ENCODE measurements around the gene PTAFR. TPM values are rescaled to one million over a fixed set of nuclear protein-coding genes. Genes with fewer than 3 reads are reported as not detected.

The PTAFR gene
- total RNA-seq, 1 experiment from 2014 or later, result 1.3 TPM

DNA sequence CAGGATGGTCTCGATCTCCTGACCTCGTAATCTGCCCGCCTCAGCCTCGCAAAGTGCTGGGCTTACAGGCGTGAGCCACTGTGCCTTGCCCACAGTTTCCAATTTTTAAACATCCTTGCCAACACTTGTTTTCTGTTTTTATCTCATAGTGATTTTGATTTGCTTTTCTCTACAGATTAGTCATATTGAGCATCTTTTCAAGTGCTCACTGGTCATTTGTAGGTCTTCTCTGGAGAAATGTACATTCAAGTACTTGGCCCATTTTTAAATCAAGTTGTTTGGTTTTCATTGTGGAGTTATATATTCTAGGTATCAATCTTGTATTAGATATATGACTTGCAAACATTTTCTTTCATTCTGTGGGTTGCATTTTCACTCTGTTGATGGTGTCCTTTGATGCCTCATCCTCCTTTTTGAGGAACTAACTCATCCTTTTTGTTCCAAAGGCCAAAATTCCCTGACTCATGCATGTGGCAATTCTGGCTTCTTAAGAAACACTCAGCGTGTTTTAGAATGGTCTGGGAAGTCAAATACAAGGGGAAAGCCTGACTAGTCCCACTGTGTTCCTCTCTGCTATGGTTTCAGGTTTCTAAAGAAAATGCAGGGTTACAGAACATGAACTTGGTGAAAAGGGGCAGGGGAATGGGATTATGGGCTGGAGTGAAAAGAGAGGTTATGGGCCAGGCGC is 37.3 kb downstream of the PTAFR start:
- BruUV-seq (replicated peaks), result no TSS peak
- intact Hi-C loops (cut with micrococcal nuclease), result no loop called here
- Histone ChIP-seq H3K27me3 (ENCODE audit: insufficient read depth, low read length) (no peaks in the 10 kb centered on the region), H3K79me2 (ENCODE audit: insufficient read depth, low read length) (no peaks in the 10 kb centered on the region), H3K4me3 (replicated peaks in 1 of 2; ENCODE audit: low read depth in 1 of 2, low read length in 2 of 2) (no peak overlapping the region), H4K20me1 (ENCODE audit: insufficient read depth) (no peaks in the 10 kb centered on the region), H3K27ac (ENCODE audit: low read depth, low read length) (no peak overlapping the region), H3K9me3 (ENCODE audit: control insufficient read depth in 1 of 2, insufficient read depth in 1 of 2, low read depth in 1 of 2, low read length in 2 of 2) (no peaks in the 10 kb centered on the region), H3K9me2 (ENCODE audit: insufficient read depth) (no peaks in the 10 kb centered on the region), H3K9ac (ENCODE audit: low read length) (no peak overlapping the region), H3K36me3 (ENCODE audit: control insufficient read depth in 1 of 2, insufficient read depth in 2 of 2, low read length in 2 of 2) (no peaks in the 10 kb centered on the region), H2AFZ (ENCODE audit: low read depth, low read length, poor library complexity, severe bottlenecking) (no peak overlapping the region), H3K4me1 (ENCODE audit: control insufficient read depth in 1 of 2, insufficient read depth in 2 of 2, low read length in 2 of 2) (peaks cover 0 to 6% of the 10 kb centered on the region in 2 experiments; a peak in 2 of 4 replicates), H3K4me2 (ENCODE audit: low read length) (no peak overlapping the region)
- no peak for ATAC-seq
- POLR2A ChIA-PET, result no interaction called here
- DNase-seq (ENCODE audit: low read depth, low spot score), result no peak
- CTCF ChIA-PET, result no interaction called here
- RAD21 ChIA-PET (ENCODE audit: low non-redundant PET in 1 of 2, low total read pairs in 2 of 2, uncharacterized antibody in 2 of 2, unreplicated experiment in 2 of 2), result no interaction called here
- TF ChIP-seq EZH2 (IDR thresholded peaks at IDR 0.05) (no peak), POLR2AphosphoS5 (IDR thresholded peaks at IDR 0.05; ENCODE audit: low read depth, low read length) (no peak), EZH2phosphoT487 (IDR thresholded peaks at IDR 0.05; ENCODE audit: borderline replicate concordance) (no peak), POLR2A (IDR thresholded peaks at IDR 0.05; ENCODE audit: borderline replicate concordance, extremely low read depth, insufficient read depth, insufficient read length) (no peak), FOSL1 (IDR thresholded peaks at IDR 0.05; ENCODE audit: low read depth) (no peak), CBX3 (IDR thresholded peaks at IDR 0.05; ENCODE audit: low read depth) (no peak), REST (IDR thresholded peaks at IDR 0.05; ENCODE audit: low read depth) (no peak), SIN3A (IDR thresholded peaks at IDR 0.05; ENCODE audit: low read depth) (no peak), RAD21 (IDR thresholded peaks at IDR 0.05; ENCODE audit: low read depth) (no peak), EGR1 (IDR thresholded peaks at IDR 0.05; ENCODE audit: low read depth) (no peak), ZBTB33 (IDR thresholded peaks at IDR 0.05; ENCODE audit: extremely low read depth, insufficient replicate concordance, low read length) (no peak), JUND (IDR thresholded peaks at IDR 0.05) (no peak), ZFX (IDR thresholded peaks at IDR 0.05) (no peak), ZNF274 (IDR thresholded peaks at IDR 0.05; ENCODE audit: low read depth, low read length) (no peak), ELF1 (IDR thresholded peaks at IDR 0.05; ENCODE audit: borderline replicate concordance, low read depth) (no peak), YY1 (IDR thresholded peaks at IDR 0.05; ENCODE audit: extremely low read depth, insufficient replicate concordance, low read depth, low read length) (no peak), SP1 (IDR thresholded peaks at IDR 0.05; ENCODE audit: low read depth) (no peak), ATF3 (IDR thresholded peaks at IDR 0.05) (no peak)
- TF ChIP-seq, protein P1, sequence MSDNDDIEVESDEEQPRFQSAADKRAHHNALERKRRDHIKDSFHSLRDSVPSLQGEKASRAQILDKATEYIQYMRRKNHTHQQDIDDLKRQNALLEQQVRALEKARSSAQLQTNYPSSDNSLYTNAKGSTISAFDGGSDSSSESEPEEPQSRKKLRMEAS (IDR thresholded peaks at IDR 0.05), result no peak
- TF ChIP-seq, protein P2, sequence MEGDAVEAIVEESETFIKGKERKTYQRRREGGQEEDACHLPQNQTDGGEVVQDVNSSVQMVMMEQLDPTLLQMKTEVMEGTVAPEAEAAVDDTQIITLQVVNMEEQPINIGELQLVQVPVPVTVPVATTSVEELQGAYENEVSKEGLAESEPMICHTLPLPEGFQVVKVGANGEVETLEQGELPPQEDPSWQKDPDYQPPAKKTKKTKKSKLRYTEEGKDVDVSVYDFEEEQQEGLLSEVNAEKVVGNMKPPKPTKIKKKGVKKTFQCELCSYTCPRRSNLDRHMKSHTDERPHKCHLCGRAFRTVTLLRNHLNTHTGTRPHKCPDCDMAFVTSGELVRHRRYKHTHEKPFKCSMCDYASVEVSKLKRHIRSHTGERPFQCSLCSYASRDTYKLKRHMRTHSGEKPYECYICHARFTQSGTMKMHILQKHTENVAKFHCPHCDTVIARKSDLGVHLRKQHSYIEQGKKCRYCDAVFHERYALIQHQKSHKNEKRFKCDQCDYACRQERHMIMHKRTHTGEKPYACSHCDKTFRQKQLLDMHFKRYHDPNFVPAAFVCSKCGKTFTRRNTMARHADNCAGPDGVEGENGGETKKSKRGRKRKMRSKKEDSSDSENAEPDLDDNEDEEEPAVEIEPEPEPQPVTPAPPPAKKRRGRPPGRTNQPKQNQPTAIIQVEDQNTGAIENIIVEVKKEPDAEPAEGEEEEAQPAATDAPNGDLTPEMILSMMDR (IDR thresholded peaks at IDR 0.05 in 2 of 3, conservative IDR thresholded peaks at IDR 0.05 in 1 of 3; ENCODE audit: borderline replicate concordance in 1 of 3, insufficient read depth in 1 of 3, low read depth in 2 of 3, low read length in 2 of 3), result no peak

Measured in HCT116 (cell line).